ENCODE results near the gene DOP1A. TPM values are rescaled to one million over a fixed set of nuclear protein-coding genes. Genes with fewer than 3 reads are reported as not detected.

DOP1A gene
- polyA plus RNA-seq, 1 of the 3 experiments (the other 2 are of a cell fraction) = 3.4 TPM

DNA sequence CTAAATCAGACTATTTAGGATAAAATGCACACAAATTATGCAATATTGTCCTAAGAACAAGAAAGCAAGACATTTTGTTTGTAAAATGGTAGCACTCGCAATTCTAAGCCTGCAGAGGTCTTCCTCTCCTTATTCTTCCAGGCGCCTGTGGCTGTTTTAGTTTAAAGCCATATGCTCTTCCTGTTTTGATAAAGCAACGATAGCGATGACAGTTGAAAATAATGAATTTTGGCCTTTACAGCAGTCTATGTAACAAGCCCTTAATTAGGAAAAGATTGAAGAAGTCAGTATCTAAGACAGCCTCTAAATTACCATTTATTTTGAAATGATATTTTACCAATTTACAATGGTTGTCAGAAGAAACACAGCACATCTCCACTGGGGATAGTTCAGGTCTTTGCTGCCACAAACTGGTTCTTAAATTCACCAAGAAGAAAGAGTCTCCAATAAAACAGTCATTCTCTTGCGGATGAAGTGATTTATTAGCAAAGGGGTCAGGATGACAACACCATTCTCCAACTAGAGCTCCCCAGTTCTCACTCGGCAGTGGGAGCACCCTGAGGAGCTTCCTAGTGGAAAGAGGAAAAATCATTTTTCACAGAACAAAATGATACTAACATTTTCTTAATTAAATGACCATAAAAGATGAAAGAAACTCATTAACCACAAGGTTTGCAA lies 23.2 kb upstream of the DOP1A start:
- H3K4me1 ChIP-seq (ENCODE audit: control insufficient read depth in 1 of 2, insufficient read depth in 2 of 2, low read depth in 1 of 2, low read length in 1 of 2) = peaks cover 0 to 3% of the 10 kb centered on the region in 2 experiments; a peak in 2 of 4 replicates
- H3K4me3 ChIP-seq (ENCODE audit: low read depth in 2 of 2, low read length in 1 of 2) = no peak overlapping the region
- H3K79me2 ChIP-seq (ENCODE audit: insufficient read depth) = no peaks in the 10 kb centered on the region
- no peaks in the 10 kb centered on the region for H3K9me2 ChIP-seq
- TF ChIP-seq EP300 (IDR thresholded peaks at IDR 0.05; ENCODE audit: borderline replicate concordance in 1 of 2, low read depth in 1 of 2, low read length in 1 of 2) (peak in 1 of 2 experiments; percentile 33; a peak in 1 of 4 replicates), ELF1 (IDR thresholded peaks at IDR 0.05) (no peak), GATA2 (CRISPR knock-in tag; IDR thresholded peaks at IDR 0.05) (peak; percentile 33; the same call in 1 of the 2 replicates), RAD21 (IDR thresholded peaks at IDR 0.05; ENCODE audit: low read length) (peak; percentile 18; the same call in 1 of the 2 replicates)
- ChIA-PET CTCF (no interaction called here), POLR2A (no interaction called here)
- peak overlapping the region in 1 of 2 experiments; percentile 5; a peak in 1 of 4 replicates for H3K27ac ChIP-seq (ENCODE audit: low read depth in 2 of 2, low read length in 1 of 2)
- H3K36me3 ChIP-seq (replicated peaks in 1 of 2; ENCODE audit: control insufficient read depth in 1 of 2, insufficient read depth in 2 of 2, low read length in 1 of 2) = peaks cover 4 to 5% of the 10 kb centered on the region in 2 experiments
- peaks cover 5% of the 10 kb centered on the region for H3F3A ChIP-seq (replicated peaks; ENCODE audit: insufficient read depth)
- H3K27me3 ChIP-seq (ENCODE audit: insufficient read depth) = no peaks in the 10 kb centered on the region
- H3K9ac ChIP-seq = no peak overlapping the region
- no peak overlapping the region for H2AFZ ChIP-seq (ENCODE audit: low read depth)
- 90% methylated on average over 6 of the region's 6 CpGs for WGBS (ENCODE audit: low lambda C conversion rate)
- DNase-seq = no peak
- H3K4me2 ChIP-seq = no peak overlapping the region
- no peaks in the 10 kb centered on the region for H3K9me3 ChIP-seq
- H4K20me1 ChIP-seq (ENCODE audit: insufficient read depth) = no peaks in the 10 kb centered on the region

DNA sequence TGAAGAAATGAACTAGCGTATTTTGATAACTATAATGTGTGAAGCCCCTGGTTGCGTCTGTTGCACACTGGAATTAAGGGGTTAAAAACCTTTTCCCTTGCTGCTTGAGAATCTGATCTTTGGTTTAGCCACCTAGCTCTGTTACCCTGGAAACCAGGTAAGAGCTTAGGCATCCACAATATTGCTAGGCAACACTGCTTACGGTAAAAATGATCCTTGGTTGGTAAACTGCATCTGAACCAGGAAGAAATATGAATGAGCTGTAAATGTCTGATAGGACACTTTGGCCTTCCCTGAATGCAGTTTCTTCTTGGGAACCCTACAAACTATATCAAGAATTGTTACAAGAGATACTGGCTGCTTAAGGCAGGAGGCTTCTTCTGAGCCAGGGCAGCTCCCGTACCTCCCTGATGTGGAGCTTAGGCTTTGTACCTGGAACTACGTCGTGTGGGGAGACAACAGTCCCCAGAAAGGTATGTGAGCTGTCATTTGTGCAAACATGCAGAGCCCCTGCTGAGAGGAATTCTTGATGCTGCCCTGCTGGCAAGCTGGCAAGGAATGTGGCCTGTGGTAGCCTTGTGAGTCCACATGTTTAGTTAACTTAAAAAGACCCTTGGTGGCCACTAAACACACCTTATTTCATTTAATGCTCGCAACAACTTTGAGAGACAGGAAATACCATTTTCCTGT lies 20.3 kb upstream of the DOP1A start:
- CTCF ChIA-PET = interaction anchor here (0.8 to 1.2 kb wide), 4 partner anchors 8 to 772 kb away, joined by 3 to 5 read pairs (median 4); no protein-coding TSS in a partner anchor
- no peaks in the 10 kb centered on the region for H4K20me1 ChIP-seq (ENCODE audit: insufficient read depth)
- no peak overlapping the region for H3K9ac ChIP-seq
- H3K4me3 ChIP-seq (ENCODE audit: low read depth in 2 of 2, low read length in 1 of 2) = no peak overlapping the region
- no peaks in the 10 kb centered on the region for H3K27me3 ChIP-seq (ENCODE audit: insufficient read depth)
- no peaks in the 10 kb centered on the region for H3K79me2 ChIP-seq (ENCODE audit: insufficient read depth)
- no peak overlapping the region for H2AFZ ChIP-seq (ENCODE audit: low read depth)
- H3F3A ChIP-seq (replicated peaks; ENCODE audit: insufficient read depth) = peaks cover 5% of the 10 kb centered on the region
- H3K27ac ChIP-seq (ENCODE audit: low read depth in 2 of 2, low read length in 1 of 2) = no peak overlapping the region
- H3K4me2 ChIP-seq = no peak overlapping the region
- peaks cover 0 to 3% of the 10 kb centered on the region in 2 experiments; a peak in 3 of 4 replicates for H3K4me1 ChIP-seq (ENCODE audit: control insufficient read depth in 1 of 2, insufficient read depth in 2 of 2, low read depth in 1 of 2, low read length in 1 of 2)
- no peak for TF ChIP-seq SIN3A (IDR thresholded peaks at IDR 0.05; ENCODE audit: borderline replicate concordance, low read depth, low read length)
- H3K9me2 ChIP-seq = no peaks in the 10 kb centered on the region
- no peak for DNase-seq
- POLR2A ChIA-PET = no interaction called here
- H3K36me3 ChIP-seq (replicated peaks in 1 of 2; ENCODE audit: control insufficient read depth in 1 of 2, insufficient read depth in 2 of 2, low read length in 1 of 2) = peaks cover 5 to 6% of the 10 kb centered on the region in 2 experiments
- no peaks in the 10 kb centered on the region for H3K9me3 ChIP-seq
- 100% methylated on average over 5 of the region's 7 CpGs for WGBS (ENCODE audit: low lambda C conversion rate)

DNA sequence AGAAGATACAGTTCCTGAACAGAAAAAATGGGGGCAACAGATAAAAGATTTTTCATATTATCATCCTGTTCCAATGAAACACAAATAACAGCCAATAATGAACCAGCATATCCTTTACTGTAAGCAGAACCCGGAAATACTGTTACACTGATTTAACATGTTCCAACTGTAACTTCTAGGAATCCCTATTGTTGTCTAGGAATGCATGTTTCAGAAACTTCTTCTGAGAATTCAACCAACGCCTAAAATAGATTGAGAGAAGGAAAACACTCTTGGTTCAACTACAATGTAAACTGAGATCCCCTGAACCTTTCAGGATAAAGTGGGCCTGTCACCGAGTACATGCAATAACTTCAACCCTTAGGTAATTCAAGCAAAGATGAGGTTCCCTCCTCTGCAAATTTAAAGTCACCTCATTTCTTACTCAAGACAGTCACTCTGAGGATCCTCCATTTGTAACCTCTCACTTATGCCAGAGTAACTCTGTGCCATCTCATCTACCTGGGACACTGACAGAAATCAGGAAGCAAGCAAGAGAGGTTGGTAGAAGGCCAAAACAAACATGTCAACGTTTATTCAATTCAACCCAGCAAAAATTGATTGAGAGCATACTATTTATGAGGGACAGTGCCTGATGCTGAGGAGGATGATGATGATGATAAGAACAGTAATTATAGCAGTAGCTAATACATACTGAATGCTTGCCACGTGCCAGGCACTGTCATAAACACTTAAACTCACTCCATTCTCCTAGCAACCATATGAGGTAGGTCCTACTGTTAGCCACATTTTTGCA lies 15.9 kb upstream of the DOP1A start:
- Histone ChIP-seq H3K4me3 (ENCODE audit: low read depth in 2 of 2, low read length in 1 of 2) (no peak overlapping the region), H3K4me1 (ENCODE audit: control insufficient read depth in 1 of 2, insufficient read depth in 2 of 2, low read depth in 1 of 2, low read length in 1 of 2) (peaks cover 8 to 10% of the 10 kb centered on the region in 2 experiments; a peak in 3 of 4 replicates), H3K79me2 (ENCODE audit: insufficient read depth) (peaks cover 5% of the 10 kb centered on the region; the same call in 1 of the 2 replicates), H3F3A (replicated peaks; ENCODE audit: insufficient read depth) (no peaks in the 10 kb centered on the region), H3K36me3 (replicated peaks in 1 of 2; ENCODE audit: control insufficient read depth in 1 of 2, insufficient read depth in 2 of 2, low read length in 1 of 2) (peaks cover 5 to 7% of the 10 kb centered on the region in 2 experiments), H4K20me1 (ENCODE audit: insufficient read depth) (no peaks in the 10 kb centered on the region), H3K27ac (ENCODE audit: low read depth in 2 of 2, low read length in 1 of 2) (no peak overlapping the region), H3K4me2 (no peak overlapping the region), H3K27me3 (ENCODE audit: insufficient read depth) (no peaks in the 10 kb centered on the region), H3K9me2 (no peaks in the 10 kb centered on the region), H2AFZ (ENCODE audit: low read depth) (no peak overlapping the region), H3K9ac (no peak overlapping the region), H3K9me3 (no peaks in the 10 kb centered on the region)
- 63% methylated on average over 5 of the region's 5 CpGs for WGBS (ENCODE audit: low lambda C conversion rate)
- POLR2A ChIA-PET = no interaction called here
- CTCF ChIA-PET = interaction anchor here (4.4 to 8.2 kb wide), 3 partner anchors 15 to 799 kb away, joined by 25 to 191 read pairs (median 44); partner anchors contain the start of genes DOP1A and UBE3D
- no peak for DNase-seq
- TF ChIP-seq CHD2 (IDR thresholded peaks at IDR 0.05; ENCODE audit: low read length, partially characterized antibody) = no peak
- TF ChIP-seq TCF12 (IDR thresholded peaks at IDR 0.05) = peak; percentile 11; the same call in 1 of the 2 replicates
- TF ChIP-seq, protein P1, sequence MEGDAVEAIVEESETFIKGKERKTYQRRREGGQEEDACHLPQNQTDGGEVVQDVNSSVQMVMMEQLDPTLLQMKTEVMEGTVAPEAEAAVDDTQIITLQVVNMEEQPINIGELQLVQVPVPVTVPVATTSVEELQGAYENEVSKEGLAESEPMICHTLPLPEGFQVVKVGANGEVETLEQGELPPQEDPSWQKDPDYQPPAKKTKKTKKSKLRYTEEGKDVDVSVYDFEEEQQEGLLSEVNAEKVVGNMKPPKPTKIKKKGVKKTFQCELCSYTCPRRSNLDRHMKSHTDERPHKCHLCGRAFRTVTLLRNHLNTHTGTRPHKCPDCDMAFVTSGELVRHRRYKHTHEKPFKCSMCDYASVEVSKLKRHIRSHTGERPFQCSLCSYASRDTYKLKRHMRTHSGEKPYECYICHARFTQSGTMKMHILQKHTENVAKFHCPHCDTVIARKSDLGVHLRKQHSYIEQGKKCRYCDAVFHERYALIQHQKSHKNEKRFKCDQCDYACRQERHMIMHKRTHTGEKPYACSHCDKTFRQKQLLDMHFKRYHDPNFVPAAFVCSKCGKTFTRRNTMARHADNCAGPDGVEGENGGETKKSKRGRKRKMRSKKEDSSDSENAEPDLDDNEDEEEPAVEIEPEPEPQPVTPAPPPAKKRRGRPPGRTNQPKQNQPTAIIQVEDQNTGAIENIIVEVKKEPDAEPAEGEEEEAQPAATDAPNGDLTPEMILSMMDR (IDR thresholded peaks at IDR 0.05) = no peak
- TF ChIP-seq, protein P2, sequence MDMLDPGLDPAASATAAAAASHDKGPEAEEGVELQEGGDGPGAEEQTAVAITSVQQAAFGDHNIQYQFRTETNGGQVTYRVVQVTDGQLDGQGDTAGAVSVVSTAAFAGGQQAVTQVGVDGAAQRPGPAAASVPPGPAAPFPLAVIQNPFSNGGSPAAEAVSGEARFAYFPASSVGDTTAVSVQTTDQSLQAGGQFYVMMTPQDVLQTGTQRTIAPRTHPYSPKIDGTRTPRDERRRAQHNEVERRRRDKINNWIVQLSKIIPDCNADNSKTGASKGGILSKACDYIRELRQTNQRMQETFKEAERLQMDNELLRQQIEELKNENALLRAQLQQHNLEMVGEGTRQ (IDR thresholded peaks at IDR 0.05; ENCODE audit: borderline replicate concordance, low read depth, low read length) = no peak
- TF ChIP-seq, protein P3, sequence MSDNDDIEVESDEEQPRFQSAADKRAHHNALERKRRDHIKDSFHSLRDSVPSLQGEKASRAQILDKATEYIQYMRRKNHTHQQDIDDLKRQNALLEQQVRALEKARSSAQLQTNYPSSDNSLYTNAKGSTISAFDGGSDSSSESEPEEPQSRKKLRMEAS (IDR thresholded peaks at IDR 0.05; ENCODE audit: low read depth) = no peak
- TF ChIP-seq, protein P4, sequence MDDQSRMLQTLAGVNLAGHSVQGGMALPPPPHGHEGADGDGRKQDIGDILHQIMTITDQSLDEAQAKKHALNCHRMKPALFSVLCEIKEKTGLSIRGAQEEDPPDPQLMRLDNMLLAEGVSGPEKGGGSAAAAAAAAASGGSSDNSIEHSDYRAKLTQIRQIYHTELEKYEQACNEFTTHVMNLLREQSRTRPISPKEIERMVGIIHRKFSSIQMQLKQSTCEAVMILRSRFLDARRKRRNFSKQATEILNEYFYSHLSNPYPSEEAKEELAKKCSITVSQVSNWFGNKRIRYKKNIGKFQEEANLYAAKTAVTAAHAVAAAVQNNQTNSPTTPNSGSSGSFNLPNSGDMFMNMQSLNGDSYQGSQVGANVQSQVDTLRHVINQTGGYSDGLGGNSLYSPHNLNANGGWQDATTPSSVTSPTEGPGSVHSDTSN (IDR thresholded peaks at IDR 0.05) = peak; percentile 42

Data from SK-N-SH (cell line).